Breast epithelium (tissue), 3 donors: Measurements from ENCODE around the gene VAV3.

Experiments used
- CTCF ChIP-seq, 3 donors: fragments of 450-650 bp; IDR thresholded peaks; one replicate each; pipeline ENCODE4 v1.5.1; 2016 to 2017; ENCODE audit warnings: antibody characterized with exemption in 3 of 3, mild to moderate bottlenecking in 3 of 3, moderate library complexity in 3 of 3
- POLR2A ChIP-seq: fragments of 450-650 bp; IDR thresholded peaks from one replicate; pipeline ENCODE4 v1.6.1; 2016; ENCODE audit warnings: antibody characterized with exemption, mild to moderate bottlenecking, moderate library complexity
- POLR2AphosphoS5 ChIP-seq, 3 donors: sonication (generic); formaldehyde crosslinking; IDR thresholded peaks; one replicate each; pipeline ENCODE4 v1.6.1; 2017; ENCODE audit warnings: antibody characterized with exemption in 3 of 3

DNA sequence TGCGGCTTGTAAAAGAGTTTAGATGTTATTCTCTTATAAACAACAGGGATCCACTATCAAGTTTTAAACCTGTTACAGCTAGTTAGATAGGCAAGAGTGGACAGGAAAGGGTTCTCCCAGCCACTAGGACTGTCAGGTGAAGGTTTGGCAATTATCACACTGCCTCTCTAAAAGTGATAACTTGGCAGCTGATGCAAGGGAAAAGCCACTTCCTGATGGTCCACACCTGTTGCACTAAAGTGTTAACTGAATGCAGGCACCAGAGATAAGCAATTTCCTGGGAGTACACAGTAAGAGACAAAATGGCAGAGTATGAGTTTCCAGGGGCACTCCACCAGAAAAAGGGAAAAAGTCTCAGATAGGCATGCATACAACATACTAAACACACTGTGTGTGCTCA, 99.4 kb downstream of the VAV3 start:
- TF ChIP-seq CTCF (IDR thresholded peaks at IDR 0.05), result no peak
- no peak for TF ChIP-seq POLR2A
- no peak for TF ChIP-seq POLR2AphosphoS5 (IDR thresholded peaks at IDR 0.05)
